Panc1 (cell line): ENCODE results near the gene HIGD2A.

Experiments used
- POLR2AphosphoS5 ChIP-seq: IDR thresholded peaks from 2 replicates; pipeline ENCODE4 v1.6.1; 2012; ENCODE audit warnings: mild to moderate bottlenecking, low read depth, low read length, moderate library complexity
- SIN3A ChIP-seq: IDR thresholded peaks from 2 replicates; pipeline ENCODE4 v1.6.1; 2012; ENCODE audit warnings: low read depth, mild to moderate bottlenecking, low read length, moderate library complexity, borderline replicate concordance; ENCODE audit not compliant: insufficient read depth
- TF ChIP-seq, protein P1 (sequence below): fragments of 450-650 bp; IDR thresholded peaks from 2 replicates; pipeline ENCODE4 v1.5.1; 2017; ENCODE audit warnings: mild to moderate bottlenecking
- TF ChIP-seq, protein P2 (sequence below), 2 experiments: IDR thresholded peaks; 2 replicates each; pipeline ENCODE4 v1.6.1; 2011 to 2012; ENCODE audit warnings: low read depth in 2 of 2, control low read depth in 1 of 2, low read length in 1 of 2, mild to moderate bottlenecking in 1 of 2, moderate library complexity in 1 of 2; ENCODE audit not compliant: insufficient read depth in 1 of 2

DNA sequence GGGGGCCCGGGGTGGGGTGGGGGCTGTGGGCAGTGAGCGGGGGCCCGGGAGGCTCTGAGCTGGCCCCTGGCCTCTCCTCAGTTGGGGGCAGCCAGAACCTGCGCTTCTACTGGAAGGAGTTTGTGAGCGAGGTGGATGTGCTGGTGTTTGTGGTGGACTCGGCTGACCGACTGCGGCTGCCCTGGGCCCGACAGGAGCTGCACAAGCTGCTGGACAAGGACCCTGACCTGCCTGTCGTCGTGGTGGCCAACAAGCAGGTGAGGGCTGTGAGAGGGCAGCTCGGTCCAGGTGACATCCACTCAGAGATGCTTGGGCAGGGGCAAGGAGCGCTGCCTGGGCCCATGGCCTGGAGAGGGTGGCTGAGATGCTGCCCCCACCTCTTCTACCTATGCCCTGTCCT lies 19.8 kb upstream of the HIGD2A start:
- TF ChIP-seq, protein P1, sequence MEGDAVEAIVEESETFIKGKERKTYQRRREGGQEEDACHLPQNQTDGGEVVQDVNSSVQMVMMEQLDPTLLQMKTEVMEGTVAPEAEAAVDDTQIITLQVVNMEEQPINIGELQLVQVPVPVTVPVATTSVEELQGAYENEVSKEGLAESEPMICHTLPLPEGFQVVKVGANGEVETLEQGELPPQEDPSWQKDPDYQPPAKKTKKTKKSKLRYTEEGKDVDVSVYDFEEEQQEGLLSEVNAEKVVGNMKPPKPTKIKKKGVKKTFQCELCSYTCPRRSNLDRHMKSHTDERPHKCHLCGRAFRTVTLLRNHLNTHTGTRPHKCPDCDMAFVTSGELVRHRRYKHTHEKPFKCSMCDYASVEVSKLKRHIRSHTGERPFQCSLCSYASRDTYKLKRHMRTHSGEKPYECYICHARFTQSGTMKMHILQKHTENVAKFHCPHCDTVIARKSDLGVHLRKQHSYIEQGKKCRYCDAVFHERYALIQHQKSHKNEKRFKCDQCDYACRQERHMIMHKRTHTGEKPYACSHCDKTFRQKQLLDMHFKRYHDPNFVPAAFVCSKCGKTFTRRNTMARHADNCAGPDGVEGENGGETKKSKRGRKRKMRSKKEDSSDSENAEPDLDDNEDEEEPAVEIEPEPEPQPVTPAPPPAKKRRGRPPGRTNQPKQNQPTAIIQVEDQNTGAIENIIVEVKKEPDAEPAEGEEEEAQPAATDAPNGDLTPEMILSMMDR: no peak
- no peak for TF ChIP-seq POLR2AphosphoS5
- TF ChIP-seq, protein P2, sequence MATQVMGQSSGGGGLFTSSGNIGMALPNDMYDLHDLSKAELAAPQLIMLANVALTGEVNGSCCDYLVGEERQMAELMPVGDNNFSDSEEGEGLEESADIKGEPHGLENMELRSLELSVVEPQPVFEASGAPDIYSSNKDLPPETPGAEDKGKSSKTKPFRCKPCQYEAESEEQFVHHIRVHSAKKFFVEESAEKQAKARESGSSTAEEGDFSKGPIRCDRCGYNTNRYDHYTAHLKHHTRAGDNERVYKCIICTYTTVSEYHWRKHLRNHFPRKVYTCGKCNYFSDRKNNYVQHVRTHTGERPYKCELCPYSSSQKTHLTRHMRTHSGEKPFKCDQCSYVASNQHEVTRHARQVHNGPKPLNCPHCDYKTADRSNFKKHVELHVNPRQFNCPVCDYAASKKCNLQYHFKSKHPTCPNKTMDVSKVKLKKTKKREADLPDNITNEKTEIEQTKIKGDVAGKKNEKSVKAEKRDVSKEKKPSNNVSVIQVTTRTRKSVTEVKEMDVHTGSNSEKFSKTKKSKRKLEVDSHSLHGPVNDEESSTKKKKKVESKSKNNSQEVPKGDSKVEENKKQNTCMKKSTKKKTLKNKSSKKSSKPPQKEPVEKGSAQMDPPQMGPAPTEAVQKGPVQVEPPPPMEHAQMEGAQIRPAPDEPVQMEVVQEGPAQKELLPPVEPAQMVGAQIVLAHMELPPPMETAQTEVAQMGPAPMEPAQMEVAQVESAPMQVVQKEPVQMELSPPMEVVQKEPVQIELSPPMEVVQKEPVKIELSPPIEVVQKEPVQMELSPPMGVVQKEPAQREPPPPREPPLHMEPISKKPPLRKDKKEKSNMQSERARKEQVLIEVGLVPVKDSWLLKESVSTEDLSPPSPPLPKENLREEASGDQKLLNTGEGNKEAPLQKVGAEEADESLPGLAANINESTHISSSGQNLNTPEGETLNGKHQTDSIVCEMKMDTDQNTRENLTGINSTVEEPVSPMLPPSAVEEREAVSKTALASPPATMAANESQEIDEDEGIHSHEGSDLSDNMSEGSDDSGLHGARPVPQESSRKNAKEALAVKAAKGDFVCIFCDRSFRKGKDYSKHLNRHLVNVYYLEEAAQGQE (IDR thresholded peaks at IDR 0.05; ENCODE audit: insufficient read depth in 1 of 2, low read depth in 2 of 2, low read length in 1 of 2): no peak
- TF ChIP-seq SIN3A: no peak
